Adrenal gland (tissue), 12 donors: ENCODE data around the gene KIF2A. TPM values are rescaled to one million over a fixed set of nuclear protein-coding genes. Genes with fewer than 3 reads are reported as not detected.

Source experiments
- DNase-seq, 7 donors: peaks; one replicate each; pipeline ENCODE4 v3.0.0-alpha.2; 2019 to 2020
- H3K27ac ChIP-seq, 5 donors: fragments of 200-600 bp; sonication (generic) in 4 of 5; 1 replicate in 3 of 5; 2 replicates in 2 of 5; pipeline versions ENCODE4 v1.5.1 to v1.8.0; 2016 to 2020; ENCODE audit warnings: mild to moderate bottlenecking in 1 of 5
- H3K27me3 ChIP-seq: fragments of 200-600 bp; 2 replicates; pipeline ENCODE4 v1.8.0; 2021
- H3K36me3 ChIP-seq, 2 donors: fragments of 200-600 bp; replicated peaks in 1 of 2; 1 replicate in 1 of 2; 2 replicates in 1 of 2; pipeline versions ENCODE4 v1.5.1 to v1.8.0; 2018 to 2022
- H3K4me1 ChIP-seq, 2 donors: fragments of 200-600 bp; replicated peaks in 1 of 2; 1 replicate in 1 of 2; 2 replicates in 1 of 2; pipeline versions ENCODE4 v1.5.1 to v1.8.0; 2018 to 2021
- H3K4me3 ChIP-seq, 4 donors: fragments of 200-600 bp; sonication (generic) in 3 of 4; one replicate each; pipeline ENCODE4 v1.5.1; 2016 to 2018
- H3K9me3 ChIP-seq, 3 donors: fragments of 200-600 bp; sonication (generic) in 1 of 3; replicated peaks in 1 of 3; 1 replicate in 2 of 3; 2 replicates in 1 of 3; pipeline versions ENCODE4 v1.5.1 to v1.8.0; 2016 to 2021
- CTCF ChIP-seq, 6 experiments: fragments of 450-650 bp in 4 of 6; fragments of 200-600 bp in 2 of 6; sonication (generic) in 1 of 6; IDR thresholded peaks; 1 replicate in 5 of 6; 2 replicates in 1 of 6; pipeline versions ENCODE4 v1.5.1 to v1.8.0; 2016 to 2021; ENCODE audit warnings: antibody characterized with exemption in 6 of 6, mild to moderate bottlenecking in 2 of 6, moderate library complexity in 1 of 6
- POLR2A ChIP-seq, 2 donors: fragments of 450-650 bp; IDR thresholded peaks; one replicate each; pipeline ENCODE4 v1.6.1; 2017; ENCODE audit warnings: antibody characterized with exemption in 2 of 2, mild to moderate bottlenecking in 2 of 2, moderate library complexity in 1 of 2
- WGBS, 4 donors: extraction: QIAGEN DNeasy Blood & Tissue Kit in 2 of 4; methylation state at CpG; one replicate each; pipeline versions ENCODE4 v1.1.5 to v1.1.7; 2013 to 2017; 5-methylcytosine and 5-hydroxymethylcytosine counted together
- intact Hi-C, 2 donors: fragments of 100-400 bp; cut with DNase I; formaldehyde crosslinking; loops; one replicate each; pipeline versions ENCODE4 v1.14.1 to v1.15.0; 2022 to 2023
- polyA plus RNA-seq, 3 donors: library from polyadenylated mRNA; stranded (reverse); fragments of 200-250 nt in 2 of 3; fragments of 350-450 nt in 1 of 3; fragmentation: Illumina TruSeq in 1 of 3; extraction: RNeasy Lipid Tissue Mini Kit (QIAGEN cat#74804) in 1 of 3; gene quantifications; one replicate each; pipeline ENCODE4 v1.2.3, GENCODE V29; 2013 to 2014
- total RNA-seq, 9 donors: library from RNA; depleted of rRNA in 4 of 9; stranded (reverse); fragments of >200 nt in 4 of 9; fragments of 120-200 nt in 1 of 9; fragmentation: NEBNext Ultra II Directional in 1 of 9; extraction: Animal tissue kit (Norgen Biotek cat#: 25700) in 1 of 9; gene quantifications; one replicate each; pipeline versions ENCODE4 v1.1.0 to v1.2.4, GENCODE V29; 2013 to 2023
- donor health status: healthy with polysubstance abuse.
- donor health status: Bipolar disorder and iron deficiency.
- donor health status: DM: yes; HTN: yes; CAD: no.
- donor health status: DM: no; HTN: no; CAD: no.
- donor health status: DM: no; HTN: no; CAD: no.
- donor health status: DM: yes; HTN: yes; CAD: no.

KIF2A gene
- total and polyA plus RNA-seq, 12 donors = 2.1 to 50.2 (median 24.2) TPM

- no peak for DNase-seq
- TF ChIP-seq POLR2A (IDR thresholded peaks at IDR 0.05) (no peak), CTCF (IDR thresholded peaks at IDR 0.05) (no peak)
- H3K4me3 ChIP-seq = no peak overlapping the region
Observed at GRCh38 chr5:62431735-62432620, 126.0 kb downstream of the KIF2A start.

DNA sequence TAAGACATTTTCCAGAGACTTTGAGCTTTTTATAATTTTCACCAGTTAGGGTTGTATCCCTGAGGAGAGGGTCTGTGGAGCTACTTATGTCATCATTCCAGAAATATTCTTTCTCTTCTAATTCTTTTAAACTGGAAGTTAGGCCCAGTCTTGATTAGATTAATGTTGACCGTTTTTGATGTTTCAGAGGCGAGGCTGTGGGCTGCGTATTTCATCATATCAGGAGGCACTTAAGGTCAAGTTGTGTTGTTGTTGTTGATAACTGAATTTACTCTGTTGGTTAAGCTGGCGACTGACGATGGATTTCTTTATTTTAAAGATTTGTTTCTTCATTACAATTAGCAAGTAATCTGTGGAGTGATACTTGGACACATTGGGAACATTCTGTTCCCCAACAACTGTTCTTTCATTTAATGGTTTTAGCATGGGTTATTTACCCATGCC, 126.6 kb downstream of the KIF2A start:
- H3K27me3 ChIP-seq = no peaks in the 10 kb centered on the region
- no peaks in the 10 kb centered on the region for H3K36me3 ChIP-seq
- H3K4me1 ChIP-seq = peaks cover 0 to 17% of the 10 kb centered on the region in 2 donors
- H3K27ac ChIP-seq = peak overlapping the region in 1 of 5 donors; percentile 2
- TF ChIP-seq CTCF (IDR thresholded peaks at IDR 0.05) (no peak), POLR2A (IDR thresholded peaks at IDR 0.05) (no peak)
- H3K4me3 ChIP-seq = no peak overlapping the region
- WGBS, 4 donors = 30 to 66% (median 54%) methylated on average over 5 of the region's 5 CpGs
- peak in 1 of 7 donors; percentile 9 for DNase-seq
- H3K9me3 ChIP-seq = no peaks in the 10 kb centered on the region
- intact Hi-C loops = no loop called here

More at GRCh38 chr5:62431735-62432620, 126.0 kb downstream of the KIF2A start:
- peaks cover 0 to 17% of the 10 kb centered on the region in 2 donors for H3K4me1 ChIP-seq
- H3K27me3 ChIP-seq = no peaks in the 10 kb centered on the region
- no peaks in the 10 kb centered on the region for H3K36me3 ChIP-seq
- intact Hi-C loops = no loop called here
- peak overlapping the region in 2 of 5 donors; percentile 2 to 50 for H3K27ac ChIP-seq
- no peaks in the 10 kb centered on the region for H3K9me3 ChIP-seq
- 72 to 86% (median 77%) methylated on average over 11 of the region's 11 CpGs for WGBS, 4 donors

Other genes with a start within 250 kb of the KIF2A start
- 10 to 100 TPM; 17.6 to 29.1 (median 24.6) TPM for gene DIMT1, start 97.7 kb downstream of the KIF2A start, total RNA-seq
- 10 to 100 TPM; 10.4 to 22.1 (median 12.8) TPM for gene DIMT1, start 97.7 kb downstream of the KIF2A start, polyA plus RNA-seq
- gene IPO11, start 106.6 kb downstream of the KIF2A start, total RNA-seq = 10 to 100 TPM; 12.1 to 33.3 (median 24.6) TPM
- gene IPO11, start 106.6 kb downstream of the KIF2A start, polyA plus RNA-seq = 10 to 100 TPM in 2 of 3 donors, 1 to 10 TPM in 1; 6.0 to 31.8 (median 11.0) TPM